B cell (primary cell): ENCODE data around the gene LPIN2. TPM values are rescaled to one million over a fixed set of nuclear protein-coding genes. Genes with fewer than 3 reads are reported as not detected.
"Not testable (repeated sequence)": the region's sequence is repeated elsewhere in the genome, so short reads cannot be mapped to it uniquely, and the experiment has no call there.

ENCODE experiments used
- ATAC-seq: fragments of 200-7000 bp; cut with Tn5 transposase; one replicate; pipeline ENCODE4 v1.10.0; 2021; ENCODE audit warnings: low read depth, mild to moderate bottlenecking, moderate number of reproducible peaks, moderate library complexity
- CTCF ChIA-PET: fragments of 350-600 bp; sonication (Branson Sonifier 250); formaldehyde crosslinking; loops from one replicate; lab custom pipeline; 2021; ENCODE audit warnings: antibody characterized with exemption, inconsistent platforms; lab: Charles Lee
- POLR2A ChIA-PET: fragments of 350-600 bp; sonication (Branson Sonifier 250); formaldehyde crosslinking; loops from one replicate; lab custom pipeline; 2021; ENCODE audit warnings: antibody characterized with exemption; lab: Charles Lee
- DNase-seq: peaks from one replicate; pipeline ENCODE4 v3.0.0; 2013
- H2AFZ ChIP-seq: 2 replicates; pipeline ENCODE4 v1.6.1; 2012; ENCODE audit warnings: mild to moderate bottlenecking, low read depth, low read length; ENCODE audit not compliant: insufficient read depth, poor library complexity, severe bottlenecking
- H3K27ac ChIP-seq, 2 donors: 1 replicate in 1 of 2; 2 replicates in 1 of 2; pipeline ENCODE4 v1.5.1; 2012 to 2013; ENCODE audit warnings: low read length in 2 of 2, mild to moderate bottlenecking in 2 of 2, moderate library complexity in 1 of 2
- H3K27me3 ChIP-seq, 4 experiments: fragments of 200-600 bp in 1 of 4; sonication (generic) in 1 of 4; replicated peaks in 1 of 4; 1 replicate in 2 of 4; 2 replicates in 2 of 4; pipeline versions ENCODE4 v1.6.1 to v1.7.0; 2013 to 2016; ENCODE audit warnings: low read length in 3 of 4, mild to moderate bottlenecking in 2 of 4, mixed read lengths in 1 of 4, moderate library complexity in 1 of 4; ENCODE audit not compliant: insufficient read depth in 4 of 4, control insufficient read depth in 3 of 4; ENCODE audit errors: control extremely low read depth in 1 of 4
- H3K36me3 ChIP-seq, 2 experiments: replicated peaks in 1 of 2; 1 replicate in 1 of 2; 2 replicates in 1 of 2; pipeline versions ENCODE4 v1.6.1 to v1.7.1; 2013; ENCODE audit warnings: low read length in 1 of 2; ENCODE audit not compliant: insufficient read depth in 2 of 2, control insufficient read depth in 1 of 2; ENCODE audit errors: control extremely low read depth in 1 of 2, extremely low read depth in 1 of 2
- H3K4me1 ChIP-seq, 2 donors: fragments of 200-600 bp in 1 of 2; sonication (generic) in 1 of 2; 1 replicate in 1 of 2; 2 replicates in 1 of 2; pipeline versions ENCODE4 v1.5.1 to v1.6.1; 2013 to 2017; ENCODE audit warnings: low read length in 2 of 2; ENCODE audit not compliant: control insufficient read depth in 2 of 2, insufficient read depth in 2 of 2
- H3K4me2 ChIP-seq: replicated peaks from 2 replicates; pipeline ENCODE3; 2012; ENCODE audit warnings: mild to moderate bottlenecking, low read depth, low read length; ENCODE audit not compliant: poor library complexity, severe bottlenecking
- H3K4me3 ChIP-seq, 5 experiments: fragments of 200-600 bp in 1 of 5; sonication (generic) in 1 of 5; 1 replicate in 3 of 5; 2 replicates in 2 of 5; pipeline versions ENCODE4 v1.5.1 to v1.7.0; 2011 to 2016; ENCODE audit warnings: low read length in 4 of 5, mild to moderate bottlenecking in 4 of 5, low read depth in 2 of 5, control low read depth in 1 of 5, moderate library complexity in 1 of 5; ENCODE audit not compliant: insufficient read depth in 1 of 5; ENCODE audit errors: control extremely low read depth in 1 of 5, extremely low read depth in 1 of 5
- H3K79me2 ChIP-seq: fragments of 200-600 bp; sonication (generic); one replicate; pipeline ENCODE4 v1.6.0; 2016; ENCODE audit warnings: low read length; ENCODE audit not compliant: control insufficient read depth, insufficient read depth
- H3K9ac ChIP-seq: fragments of 200-600 bp; sonication (generic); 2 replicates; pipeline ENCODE4 v1.6.1; 2017; ENCODE audit warnings: mild to moderate bottlenecking, low read length, moderate library complexity
- H3K9me3 ChIP-seq, 3 donors: one replicate each; pipeline versions ENCODE4 v1.6.1 to v1.7.1; 2013; ENCODE audit warnings: low read length in 2 of 3; ENCODE audit not compliant: control insufficient read depth in 2 of 3, insufficient read depth in 1 of 3; ENCODE audit errors: control extremely low read depth in 1 of 3
- H4K20me1 ChIP-seq: 2 replicates; pipeline ENCODE4 v1.6.0; 2012; ENCODE audit warnings: mild to moderate bottlenecking, low read length; ENCODE audit not compliant: insufficient read depth, control insufficient read depth, poor library complexity, severe bottlenecking
- H3K27ac Mint-ChIP-seq: one replicate; pipeline ENCODE4 v1.8.0; 2021; ENCODE audit warnings: mixed read lengths
- H3K27me3 Mint-ChIP-seq: one replicate; pipeline ENCODE4 v1.8.0; 2021; ENCODE audit warnings: mixed read lengths
- H3K4me1 Mint-ChIP-seq: one replicate; pipeline ENCODE4 v1.8.0; 2021; ENCODE audit warnings: mixed read lengths
- H3K4me3 Mint-ChIP-seq: one replicate; pipeline ENCODE4 v1.8.0; 2021; ENCODE audit warnings: mixed read lengths
- H3K9me3 Mint-ChIP-seq: one replicate; pipeline ENCODE4 v1.8.0; 2022; ENCODE audit warnings: mixed read lengths; ENCODE audit not compliant: insufficient read depth
- EZH2 ChIP-seq: IDR thresholded peaks from 2 replicates; pipeline ENCODE4 v1.6.1; 2012; ENCODE audit warnings: borderline replicate concordance, low read depth, mild to moderate bottlenecking, moderate library complexity, low read length; ENCODE audit not compliant: insufficient read depth, poor library complexity, severe bottlenecking
- WGBS: methylation state at CpG from one replicate; pipeline ENCODE4 v1.1.5; 2013; ENCODE audit warnings: missing lambda C conversion rate; ENCODE audit not compliant: insufficient coverage; 5-methylcytosine and 5-hydroxymethylcytosine counted together
- intact Hi-C: fragments of 100-400 bp; cut with micrococcal nuclease; formaldehyde crosslinking; loops from one replicate; pipeline ENCODE4 v1.10.0; 2022
- polyA plus RNA-seq: library from polyadenylated mRNA; depleted of rRNA; stranded (reverse); fragments of >200 nt; gene quantifications from 2 replicates; pipeline ENCODE4 v1.2.3, GENCODE V29; 2012
- total RNA-seq, 2 donors: library from RNA; stranded (reverse); fragments of 120-200 nt in 1 of 2; gene quantifications; 1 replicate in 1 of 2; 2 replicates in 1 of 2; pipeline versions ENCODE4 v1.2.3 to v1.2.4, GENCODE V29; 2013 to 2022
- TF ChIP-seq, protein P1 (sequence below): fragments of 200-600 bp; IDR thresholded peaks from one replicate; pipeline ENCODE4 v1.8.0; 2022; ENCODE audit warnings: antibody characterized with exemption, mild to moderate bottlenecking

Gene LPIN2
- total and polyA plus RNA-seq, 2 donors (not counting 1 experiment from before 2014, with no cell fraction given): 8.0 to 31.0 TPM

DNA sequence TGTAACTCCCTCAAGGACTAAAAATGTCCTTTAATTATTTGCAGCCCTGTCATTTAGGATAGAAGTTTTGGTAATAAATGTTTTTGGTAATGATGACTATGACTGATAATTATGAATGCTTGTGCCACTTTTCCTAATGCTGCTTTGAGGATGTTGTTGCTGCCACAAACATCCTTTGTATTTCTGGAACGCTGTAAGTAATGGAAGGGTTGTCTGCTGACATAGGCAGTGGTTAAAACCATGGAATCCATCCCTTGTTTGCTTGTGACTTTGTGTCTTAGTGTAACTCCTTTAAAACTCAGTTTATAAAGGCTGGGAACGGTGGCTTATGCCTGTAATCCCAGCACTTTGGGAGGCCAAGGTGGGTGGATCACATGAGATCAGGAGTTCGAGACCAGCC, 19.8 kb upstream of the LPIN2 start:
- Histone ChIP-seq H3K36me3 (no peaks in the 10 kb centered on the region), H3K9ac (no peak overlapping the region), H2AFZ (no peak overlapping the region), H3K4me1 (peaks cover 5% of the 10 kb centered on the region in 2 donors), H3K4me2 (no peak overlapping the region), H3K4me3 (no peak overlapping the region), H3K27ac (no peak overlapping the region), H3K9me3 (peaks cover 0 to 6% (median 0%) of the 10 kb centered on the region in 3 donors), H3K27me3 (no peaks in the 10 kb centered on the region), H3K79me2 (no peaks in the 10 kb centered on the region), H4K20me1 (no peaks in the 10 kb centered on the region)
- H3K4me3 Mint-ChIP-seq: no peak overlapping the region
- DNase-seq (no peak), ATAC-seq (no peak)
- ChIA-PET POLR2A (no interaction called here), CTCF (no interaction called here)
- H3K27ac Mint-ChIP-seq: no peak overlapping the region
- TF ChIP-seq, protein P1, sequence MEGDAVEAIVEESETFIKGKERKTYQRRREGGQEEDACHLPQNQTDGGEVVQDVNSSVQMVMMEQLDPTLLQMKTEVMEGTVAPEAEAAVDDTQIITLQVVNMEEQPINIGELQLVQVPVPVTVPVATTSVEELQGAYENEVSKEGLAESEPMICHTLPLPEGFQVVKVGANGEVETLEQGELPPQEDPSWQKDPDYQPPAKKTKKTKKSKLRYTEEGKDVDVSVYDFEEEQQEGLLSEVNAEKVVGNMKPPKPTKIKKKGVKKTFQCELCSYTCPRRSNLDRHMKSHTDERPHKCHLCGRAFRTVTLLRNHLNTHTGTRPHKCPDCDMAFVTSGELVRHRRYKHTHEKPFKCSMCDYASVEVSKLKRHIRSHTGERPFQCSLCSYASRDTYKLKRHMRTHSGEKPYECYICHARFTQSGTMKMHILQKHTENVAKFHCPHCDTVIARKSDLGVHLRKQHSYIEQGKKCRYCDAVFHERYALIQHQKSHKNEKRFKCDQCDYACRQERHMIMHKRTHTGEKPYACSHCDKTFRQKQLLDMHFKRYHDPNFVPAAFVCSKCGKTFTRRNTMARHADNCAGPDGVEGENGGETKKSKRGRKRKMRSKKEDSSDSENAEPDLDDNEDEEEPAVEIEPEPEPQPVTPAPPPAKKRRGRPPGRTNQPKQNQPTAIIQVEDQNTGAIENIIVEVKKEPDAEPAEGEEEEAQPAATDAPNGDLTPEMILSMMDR: no peak
- no peak for TF ChIP-seq EZH2
- H3K4me1 Mint-ChIP-seq: peaks cover 5% of the 10 kb centered on the region
- 100% methylated on average over 1 of the region's 3 CpGs for WGBS
- H3K27me3 Mint-ChIP-seq: no peaks in the 10 kb centered on the region
- intact Hi-C loops: no loop called here
- H3K9me3 Mint-ChIP-seq: no peaks in the 10 kb centered on the region

DNA sequence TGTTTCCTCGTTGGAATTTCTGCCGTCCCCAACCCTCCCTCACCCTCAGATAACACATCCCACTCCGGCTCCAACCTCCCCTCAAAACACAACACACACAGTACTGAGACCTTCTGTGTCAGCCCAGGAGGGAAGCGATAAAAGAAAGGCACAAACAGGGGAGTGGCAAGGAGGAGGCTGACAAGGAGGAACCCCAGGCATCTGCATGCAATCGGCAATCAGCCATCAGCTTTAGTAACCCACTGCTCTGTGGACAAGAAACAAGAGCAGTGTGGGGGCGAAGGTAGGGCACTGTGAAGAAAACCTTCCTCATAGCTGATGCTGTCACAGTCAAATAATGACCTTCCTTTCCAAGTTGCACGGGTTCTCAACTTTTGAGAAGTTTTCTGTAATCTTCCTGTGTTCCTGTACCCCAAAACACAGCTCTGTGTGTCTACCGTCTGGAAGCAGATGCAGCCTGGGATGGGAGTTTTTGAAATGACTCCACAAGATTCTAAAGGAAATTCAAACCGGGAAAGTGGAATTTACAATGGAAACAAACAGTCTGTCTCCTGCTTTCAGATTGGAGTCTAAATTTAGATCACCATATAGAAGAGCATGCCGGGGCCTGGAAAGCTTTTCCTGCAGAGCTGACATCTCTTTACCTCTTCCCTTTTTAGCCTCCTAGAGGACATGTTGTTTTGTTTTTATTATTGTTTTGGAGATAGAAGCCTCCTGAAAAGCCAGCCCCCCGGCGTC, 16.4 kb upstream of the LPIN2 start:
- intact Hi-C loops: no loop called here
- Histone ChIP-seq H3K4me2 (no peak overlapping the region), H3K9ac (no peak overlapping the region), H3K27ac (no peak overlapping the region), H3K4me3 (no peak overlapping the region), H4K20me1 (no peaks in the 10 kb centered on the region), H3K27me3 (no peaks in the 10 kb centered on the region), H3K9me3 (peaks cover 0 to 6% (median 0%) of the 10 kb centered on the region in 3 donors), H3K4me1 (no peaks in the 10 kb centered on the region), H2AFZ (peak overlapping the region; percentile 16), H3K79me2 (no peaks in the 10 kb centered on the region), H3K36me3 (no peaks in the 10 kb centered on the region)
- ChIA-PET POLR2A (interaction anchor here (0.6 kb wide), 1 partner anchor 565 kb away, joined by 3 read pairs; no protein-coding TSS in a partner anchor), CTCF (interaction anchor here (0.7 kb wide), 1 partner anchor 59 kb away, joined by 3 read pairs; no protein-coding TSS in a partner anchor)
- TF ChIP-seq EZH2: no peak
- TF ChIP-seq, protein P1: no peak
- Mint-ChIP-seq H3K4me3 (no peak overlapping the region), H3K27ac (no peak overlapping the region), H3K4me1 (no peaks in the 10 kb centered on the region), H3K27me3 (no peaks in the 10 kb centered on the region), H3K9me3 (no peaks in the 10 kb centered on the region)
- WGBS: 53% methylated on average over 5 of the region's 12 CpGs
- DNase-seq (no peak), ATAC-seq (no peak)

DNA sequence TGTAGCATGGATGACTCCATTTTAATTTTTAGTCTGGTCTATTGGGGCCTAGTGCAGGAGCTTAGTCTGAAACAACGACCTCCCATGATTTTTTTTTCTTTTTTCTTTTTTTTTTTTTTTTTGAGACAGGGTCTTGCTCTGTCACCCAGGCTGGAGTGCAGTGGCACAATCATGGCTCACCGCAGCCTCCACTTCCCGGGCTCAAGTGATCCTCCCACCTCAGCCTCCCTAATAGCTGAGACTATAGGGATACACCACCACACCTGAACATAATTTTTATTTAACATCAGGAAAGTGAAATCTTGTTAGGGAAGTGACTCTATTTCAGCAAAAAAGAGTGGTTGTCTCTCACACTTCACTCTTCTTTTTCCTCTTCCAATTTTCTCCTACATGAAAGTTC, 15.2 kb upstream of the LPIN2 start:
- H3K27ac Mint-ChIP-seq, H3K4me3 Mint-ChIP-seq, H3K4me3 ChIP-seq, intact Hi-C loops, H3K79me2 ChIP-seq, DNase-seq, H3K27me3 ChIP-seq, H2AFZ ChIP-seq, CTCF ChIA-PET, ATAC-seq, H3K4me2 ChIP-seq, H3K9me3 ChIP-seq, H3K4me1 Mint-ChIP-seq, H3K4me1 ChIP-seq, H3K27me3 Mint-ChIP-seq, H3K9me3 Mint-ChIP-seq, H3K9ac ChIP-seq, H3K36me3 ChIP-seq, POLR2A ChIA-PET, H4K20me1 ChIP-seq, H3K27ac ChIP-seq: not testable (repeated sequence)
- WGBS: no CpG with 5 or more reads among the region's 3 CpGs
